ENCODE measurements around the gene PRRC1.

- no peak for TF ChIP-seq CTCF (IDR thresholded peaks at IDR 0.05)
- TF ChIP-seq EP300 (IDR thresholded peaks at IDR 0.05): no peak
Measured at GRCh38 chr5:127595484-127596368, 78.3 kb downstream of the PRRC1 start.
